ENCODE measurements around the gene PDE4A.
A peak's percentile ranks its signal among the peaks of the same experiment; 100 is the strongest.
"Not testable (repeated sequence)": the region's sequence is repeated elsewhere in the genome, so short reads cannot be mapped to it uniquely, and the experiment has no call there.

PDE4A gene

GRCh38 chr19:10395436-10395835 lies 24.9 kb upstream of the PDE4A start:
- Mint-ChIP-seq H3K4me1 (ENCODE audit: low read depth) (peaks cover 16% of the 10 kb centered on the region), H3K9me3 (no peaks in the 10 kb centered on the region), H3K27me3 (no peaks in the 10 kb centered on the region), H3K4me3 (no peak overlapping the region), H3K27ac (no peak overlapping the region), H3K36me3 (ENCODE audit: low read depth) (peaks cover 60% of the 10 kb centered on the region)

- H3K4me3 Mint-ChIP-seq = no peak overlapping the region
- H3K9me3 Mint-ChIP-seq = no peaks in the 10 kb centered on the region
- peaks cover 21% of the 10 kb centered on the region for H3K4me1 Mint-ChIP-seq (ENCODE audit: low read depth)
- H3K27me3 Mint-ChIP-seq = no peaks in the 10 kb centered on the region
- H3K36me3 Mint-ChIP-seq (ENCODE audit: low read depth) = peaks cover 59% of the 10 kb centered on the region
- no peak overlapping the region for H3K27ac Mint-ChIP-seq
Observed at GRCh38 chr19:10395917-10396316, 24.4 kb upstream of the PDE4A start.

GRCh38 chr19:10398819-10399218 lies 21.5 kb upstream of the PDE4A start:
- H3K4me1 Mint-ChIP-seq (ENCODE audit: low read depth) = peaks cover 35% of the 10 kb centered on the region
- no peaks in the 10 kb centered on the region for H3K27me3 Mint-ChIP-seq
- no peaks in the 10 kb centered on the region for H3K9me3 Mint-ChIP-seq
- H3K36me3 Mint-ChIP-seq (ENCODE audit: low read depth) = peaks cover 61% of the 10 kb centered on the region
- no peak overlapping the region for H3K4me3 Mint-ChIP-seq
- no peak overlapping the region for H3K27ac Mint-ChIP-seq

GRCh38 chr19:10399340-10399739 lies 21.0 kb upstream of the PDE4A start:
- not testable (repeated sequence) for H3K27me3 Mint-ChIP-seq, H3K9me3 Mint-ChIP-seq, H3K4me3 Mint-ChIP-seq, H3K27ac Mint-ChIP-seq
- peaks cover 38% of the 10 kb centered on the region for H3K4me1 Mint-ChIP-seq (ENCODE audit: low read depth)
- peaks cover 61% of the 10 kb centered on the region for H3K36me3 Mint-ChIP-seq (ENCODE audit: low read depth)

GRCh38 chr19:10399878-10400277 lies 20.5 kb upstream of the PDE4A start:
- Mint-ChIP-seq H3K27ac (no peak overlapping the region), H3K27me3 (no peaks in the 10 kb centered on the region), H3K9me3 (no peaks in the 10 kb centered on the region), H3K4me3 (peak overlapping the region; percentile 37), H3K36me3 (ENCODE audit: low read depth) (peaks cover 60% of the 10 kb centered on the region), H3K4me1 (ENCODE audit: low read depth) (peaks cover 43% of the 10 kb centered on the region)

- H3K4me3 Mint-ChIP-seq = peak overlapping the region; percentile 98
- H3K9me3 Mint-ChIP-seq = no peaks in the 10 kb centered on the region
- peaks cover 69% of the 10 kb centered on the region for H3K4me1 Mint-ChIP-seq (ENCODE audit: low read depth)
- peak overlapping the region; percentile 96 for H3K27ac Mint-ChIP-seq
- no peaks in the 10 kb centered on the region for H3K27me3 Mint-ChIP-seq
- H3K36me3 Mint-ChIP-seq (ENCODE audit: low read depth) = peaks cover 38% of the 10 kb centered on the region
Observed at GRCh38 chr19:10402441-10403038, 17.8 kb upstream of the PDE4A start.

GRCh38 chr19:10403137-10404021 lies 17.0 kb upstream of the PDE4A start, which contains the start of gene CDC37:
TSS of gene CDC37 (minus strand) at chr19:10403542. CDS start at chr19:10403479, 63 bp downstream.
- Mint-ChIP-seq H3K27me3 (no peaks in the 10 kb centered on the region), H3K4me3 (peak within 1 kb of the TSS; percentile 98), H3K27ac (peak within 1 kb of the TSS; percentile 96), H3K4me1 (ENCODE audit: low read depth) (peaks cover 70% of the 10 kb centered on the region), H3K9me3 (no peaks in the 10 kb centered on the region), H3K36me3 (ENCODE audit: low read depth) (peaks cover 32% of the 10 kb centered on the region)

GRCh38 chr19:10404888-10405820 lies 15.2 kb upstream of the PDE4A start:
- peak overlapping the region; percentile 96 for H3K27ac Mint-ChIP-seq
- H3K36me3 Mint-ChIP-seq (ENCODE audit: low read depth) = peaks cover 22% of the 10 kb centered on the region
- no peaks in the 10 kb centered on the region for H3K27me3 Mint-ChIP-seq
- H3K9me3 Mint-ChIP-seq = no peaks in the 10 kb centered on the region
- H3K4me3 Mint-ChIP-seq = peak overlapping the region; percentile 98
- peaks cover 81% of the 10 kb centered on the region for H3K4me1 Mint-ChIP-seq (ENCODE audit: low read depth)

GRCh38 chr19:10406191-10406590 lies 14.1 kb upstream of the PDE4A start:
- peak overlapping the region; percentile 76 for H3K4me3 Mint-ChIP-seq
- no peak overlapping the region for H3K27ac Mint-ChIP-seq
- H3K4me1 Mint-ChIP-seq (ENCODE audit: low read depth) = peaks cover 81% of the 10 kb centered on the region

GRCh38 chr19:10407096-10407495 lies 13.2 kb upstream of the PDE4A start:
- Mint-ChIP-seq H3K9me3 (no peaks in the 10 kb centered on the region), H3K36me3 (ENCODE audit: low read depth) (peaks cover 8% of the 10 kb centered on the region), H3K4me1 (ENCODE audit: low read depth) (peaks cover 83% of the 10 kb centered on the region), H3K4me3 (no peak overlapping the region), H3K27ac (peak overlapping the region; percentile 8), H3K27me3 (no peaks in the 10 kb centered on the region)

More at GRCh38 chr19:10406191-10406590, 14.1 kb upstream of the PDE4A start:
- no peaks in the 10 kb centered on the region for H3K9me3 Mint-ChIP-seq
- peaks cover 15% of the 10 kb centered on the region for H3K36me3 Mint-ChIP-seq (ENCODE audit: low read depth)
- no peaks in the 10 kb centered on the region for H3K27me3 Mint-ChIP-seq

- Mint-ChIP-seq H3K36me3 (ENCODE audit: low read depth) (no peaks in the 10 kb centered on the region), H3K27ac (peak overlapping the region; percentile 89), H3K9me3 (no peaks in the 10 kb centered on the region), H3K4me3 (peak overlapping the region; percentile 47), H3K27me3 (no peaks in the 10 kb centered on the region), H3K4me1 (ENCODE audit: low read depth) (peaks cover 93% of the 10 kb centered on the region)
Observed at GRCh38 chr19:10408511-10409283, 11.6 kb upstream of the PDE4A start.

GRCh38 chr19:10411224-10411623 lies 9.1 kb upstream of the PDE4A start:
- H3K4me3 Mint-ChIP-seq = not testable (repeated sequence)
- peaks cover 84% of the 10 kb centered on the region for H3K4me1 Mint-ChIP-seq (ENCODE audit: low read depth)

GRCh38 chr19:10412257-10412977 lies 7.9 kb upstream of the PDE4A start:
- peak overlapping the region; percentile 76 for H3K27ac Mint-ChIP-seq
- H3K4me1 Mint-ChIP-seq (ENCODE audit: low read depth) = peaks cover 81% of the 10 kb centered on the region
- peaks cover 6% of the 10 kb centered on the region for H3K27me3 Mint-ChIP-seq
- H3K9me3 Mint-ChIP-seq = no peaks in the 10 kb centered on the region
- peak overlapping the region; percentile 47 for H3K4me3 Mint-ChIP-seq
- no peaks in the 10 kb centered on the region for H3K36me3 Mint-ChIP-seq (ENCODE audit: low read depth)

More at GRCh38 chr19:10411224-10411623, 9.1 kb upstream of the PDE4A start:
- H3K27ac Mint-ChIP-seq; H3K27me3 Mint-ChIP-seq; H3K9me3 Mint-ChIP-seq; H3K36me3 Mint-ChIP-seq (ENCODE audit: low read depth): not testable (repeated sequence)

GRCh38 chr19:10416083-10416379 lies 4.3 kb upstream of the PDE4A start:
- H3K9me3 Mint-ChIP-seq = no peaks in the 10 kb centered on the region
- H3K4me1 Mint-ChIP-seq (ENCODE audit: low read depth) = peaks cover 68% of the 10 kb centered on the region
- peak overlapping the region; percentile 78 for H3K4me3 Mint-ChIP-seq
- peak overlapping the region; percentile 67 for H3K27ac Mint-ChIP-seq
- peaks cover 25% of the 10 kb centered on the region for H3K27me3 Mint-ChIP-seq
- H3K36me3 Mint-ChIP-seq (ENCODE audit: low read depth) = no peaks in the 10 kb centered on the region

Measured in stimulated activated naive CD8-positive, alpha-beta T cell treated with anti-CD3 and anti-CD28 coated beads, Interleukin-15, Interleukin-2, amounts not matched to agents 100 ng/mL and 50 ng/mL, for 24 hours (primary cell).